ENCODE measurements around the gene CTTN.

The CTTN gene

GRCh38 chr11:70429428-70429705, 31.0 kb downstream of the CTTN start:
- TF ChIP-seq REST (IDR thresholded peaks at IDR 0.05; ENCODE audit: insufficient replicate concordance, low read depth) (no peak), POLR2AphosphoS5 (IDR thresholded peaks at IDR 0.05; ENCODE audit: low read depth) (no peak), SPI1 (IDR thresholded peaks at IDR 0.05; ENCODE audit: borderline replicate concordance, low read depth) (no peak), GABPA (IDR thresholded peaks at IDR 0.05; ENCODE audit: low read depth) (no peak)
- Histone ChIP-seq H3K4me3 (replicated peaks; ENCODE audit: insufficient read depth, low read length) (no peak overlapping the region), H3K27me3 (ENCODE audit: insufficient read depth, poor library complexity, severe bottlenecking) (peaks cover 20% of the 10 kb centered on the region), H3K27ac (replicated peaks) (no peak overlapping the region)
- no peak for DNase-seq (ENCODE audit: low read depth in 1 of 2, low spot score in 1 of 2)

DNA sequence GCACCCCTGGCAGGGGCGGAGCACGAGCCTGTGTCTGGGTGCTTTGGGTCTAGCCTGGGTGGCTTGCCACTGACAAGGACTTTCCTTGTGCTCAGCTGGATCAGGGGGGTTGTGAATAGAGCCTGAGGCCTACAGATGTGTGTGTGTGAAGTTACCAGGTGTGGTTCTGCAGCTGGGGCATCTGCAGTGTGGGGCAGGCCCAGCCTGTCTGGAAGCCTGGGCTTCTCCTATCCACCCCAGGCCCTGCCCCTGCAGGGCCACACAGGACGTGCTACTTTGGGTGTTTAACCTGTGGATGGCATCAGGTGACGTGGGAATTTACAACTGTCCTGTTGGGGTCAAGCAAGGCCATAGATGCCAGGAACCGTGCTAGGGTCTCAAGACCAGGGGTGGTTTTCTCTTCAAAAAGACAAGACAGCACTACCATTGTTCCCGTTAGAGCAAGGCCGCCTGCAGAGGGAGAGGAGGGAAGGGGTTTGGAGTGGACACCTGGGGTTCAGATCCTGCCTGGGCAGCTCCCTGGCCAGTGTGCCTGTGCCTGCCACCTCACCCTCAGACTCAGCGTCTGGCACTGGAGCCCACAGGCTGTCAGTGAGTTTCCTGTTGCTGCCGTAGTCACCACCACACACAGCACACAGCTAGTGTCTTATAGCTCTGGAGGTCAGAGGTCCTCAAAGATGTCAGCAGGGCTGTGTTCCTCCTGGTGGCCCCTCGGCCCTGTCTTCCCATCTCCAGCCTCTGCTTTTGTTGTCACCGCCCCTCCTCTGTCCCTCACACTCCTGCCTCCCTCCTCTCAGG, 31.6 kb downstream of the CTTN start:
- TF ChIP-seq CTCF (IDR thresholded peaks at IDR 0.05; ENCODE audit: insufficient read depth, low read length), result no peak
- TF ChIP-seq POLR2AphosphoS5 (IDR thresholded peaks at IDR 0.05; ENCODE audit: low read depth), result no peak

GRCh38 chr11:70430671-70431574, 32.6 kb downstream of the CTTN start:
- DNase-seq (ENCODE audit: low read depth in 1 of 2, low spot score in 1 of 2), result no peak
- Histone ChIP-seq H3K27ac (replicated peaks) (no peak overlapping the region), H3K27me3 (ENCODE audit: insufficient read depth, poor library complexity, severe bottlenecking) (peaks cover 15% of the 10 kb centered on the region), H3K4me3 (replicated peaks; ENCODE audit: insufficient read depth, low read length) (no peak overlapping the region)
- TF ChIP-seq POLR2AphosphoS5 (IDR thresholded peaks at IDR 0.05; ENCODE audit: low read depth), result no peak
- TF ChIP-seq SPI1 (IDR thresholded peaks at IDR 0.05; ENCODE audit: borderline replicate concordance, low read depth), result no peak
- no peak for TF ChIP-seq CTCF (IDR thresholded peaks at IDR 0.05; ENCODE audit: insufficient read depth, low read length)
- no peak for TF ChIP-seq GABPA (IDR thresholded peaks at IDR 0.05; ENCODE audit: low read depth)
- no peak for TF ChIP-seq REST (IDR thresholded peaks at IDR 0.05; ENCODE audit: insufficient replicate concordance, low read depth)

More for the DNA sequence above, 31.6 kb downstream of the CTTN start:
- Histone ChIP-seq H3K27ac (replicated peaks) (no peak overlapping the region), H3K27me3 (ENCODE audit: insufficient read depth, poor library complexity, severe bottlenecking) (peaks cover 19% of the 10 kb centered on the region), H3K4me3 (replicated peaks; ENCODE audit: insufficient read depth, low read length) (no peak overlapping the region)
- no peak for DNase-seq (ENCODE audit: low read depth in 1 of 2, low spot score in 1 of 2)

- no peak overlapping the region for H3K27ac ChIP-seq (replicated peaks)
- TF ChIP-seq SPI1 (IDR thresholded peaks at IDR 0.05; ENCODE audit: borderline replicate concordance, low read depth) (no peak), GABPA (IDR thresholded peaks at IDR 0.05; ENCODE audit: low read depth) (no peak), REST (IDR thresholded peaks at IDR 0.05; ENCODE audit: insufficient replicate concordance, low read depth) (no peak), POLR2AphosphoS5 (IDR thresholded peaks at IDR 0.05; ENCODE audit: low read depth) (no peak), CTCF (IDR thresholded peaks at IDR 0.05; ENCODE audit: insufficient read depth, low read length) (no peak)
- DNase-seq (ENCODE audit: low read depth in 1 of 2, low spot score in 1 of 2), result no peak
- H3K4me3 ChIP-seq (replicated peaks; ENCODE audit: insufficient read depth, low read length), result no peak overlapping the region
- H3K27me3 ChIP-seq (ENCODE audit: insufficient read depth, poor library complexity, severe bottlenecking), result peaks cover 17% of the 10 kb centered on the region
Measured at GRCh38 chr11:70431611-70432010, 33.3 kb downstream of the CTTN start.

All from HL-60 (cell line).